Liver (tissue), 9 donors: ENCODE results near the gene SLC39A1. TPM values are rescaled to one million over a fixed set of nuclear protein-coding genes. Genes with fewer than 3 reads are reported as not detected.

Experiments
- DNase-seq: peaks from one replicate; pipeline ENCODE4 v3.0.0-alpha.2; 2017; ENCODE audit warnings: low spot score
- H3K27ac ChIP-seq, 2 donors: one replicate each; pipeline ENCODE4 v1.7.0; 2013; ENCODE audit warnings: inconsistent platforms in 2 of 2, low read length in 2 of 2, control low read depth in 1 of 2, low read depth in 1 of 2, mild to moderate bottlenecking in 1 of 2
- H3K27me3 ChIP-seq, 4 donors: one replicate each; pipeline versions ENCODE4 v1.6.1 to v1.7.0; 2013; ENCODE audit warnings: low read length in 3 of 4, inconsistent platforms in 1 of 4, mild to moderate bottlenecking in 1 of 4, moderate library complexity in 1 of 4; ENCODE audit not compliant: control insufficient read depth in 4 of 4, insufficient read depth in 4 of 4
- H3K36me3 ChIP-seq, 4 donors: one replicate each; pipeline versions ENCODE4 v1.6.1 to v1.7.0; 2013; ENCODE audit warnings: low read length in 3 of 4, mild to moderate bottlenecking in 3 of 4, low read depth in 1 of 4, moderate library complexity in 1 of 4; ENCODE audit not compliant: control insufficient read depth in 4 of 4, insufficient read depth in 3 of 4
- H3K4me1 ChIP-seq, 4 donors: one replicate each; pipeline versions ENCODE4 v1.6.1 to v1.7.0; 2013; ENCODE audit warnings: low read length in 3 of 4, mild to moderate bottlenecking in 3 of 4, moderate library complexity in 1 of 4; ENCODE audit not compliant: control insufficient read depth in 4 of 4, insufficient read depth in 4 of 4
- H3K4me3 ChIP-seq, 3 donors: one replicate each; pipeline versions ENCODE4 v1.6.1 to v1.7.0; 2013; ENCODE audit warnings: low read length in 3 of 3, control low read depth in 1 of 3, low read depth in 1 of 3, mild to moderate bottlenecking in 1 of 3
- H3K9ac ChIP-seq, 2 donors: one replicate each; pipeline ENCODE4 v1.7.0; 2013; ENCODE audit warnings: low read length in 2 of 2, mild to moderate bottlenecking in 2 of 2, moderate library complexity in 2 of 2, control low read depth in 1 of 2, low read depth in 1 of 2
- H3K9me3 ChIP-seq, 4 donors: one replicate each; pipeline versions ENCODE4 v1.6.1 to v1.7.0; 2013; ENCODE audit warnings: low read length in 3 of 4; ENCODE audit not compliant: control insufficient read depth in 4 of 4
- EGR1 ChIP-seq, 2 donors: IDR thresholded peaks; 2 replicates each; pipeline ENCODE4 v1.6.1; 2016 to 2018; ENCODE audit warnings: antibody characterized with exemption in 2 of 2, low read depth in 2 of 2
- FOXA1 ChIP-seq: IDR thresholded peaks from 2 replicates; pipeline ENCODE4 v1.6.1; 2016; ENCODE audit warnings: antibody characterized with exemption
- FOXA2 ChIP-seq: IDR thresholded peaks from 2 replicates; pipeline ENCODE4 v1.6.1; 2016; ENCODE audit warnings: antibody characterized with exemption
- GABPA ChIP-seq, 2 donors: IDR thresholded peaks in 1 of 2; conservative IDR thresholded peaks in 1 of 2; 2 replicates each; pipeline ENCODE4 v1.6.1; 2016; ENCODE audit warnings: antibody characterized with exemption in 2 of 2, mild to moderate bottlenecking in 1 of 2, moderate library complexity in 1 of 2
- HNF4A ChIP-seq, 2 donors: conservative IDR thresholded peaks; 2 replicates each; pipeline ENCODE4 v1.6.1; 2016; ENCODE audit warnings: antibody characterized with exemption in 2 of 2, mild to moderate bottlenecking in 2 of 2
- HNF4G ChIP-seq: IDR thresholded peaks from 2 replicates; pipeline ENCODE4 v1.6.1; 2016; ENCODE audit warnings: antibody characterized with exemption
- JUND ChIP-seq, 2 donors: IDR thresholded peaks; 2 replicates each; pipeline ENCODE4 v1.6.1; 2016; ENCODE audit warnings: antibody characterized with exemption in 2 of 2
- NR2F2 ChIP-seq: IDR thresholded peaks from 2 replicates; pipeline ENCODE4 v1.6.1; 2016; ENCODE audit warnings: antibody characterized with exemption
- RAD21 ChIP-seq, 2 donors: IDR thresholded peaks; 2 replicates each; pipeline ENCODE4 v1.6.1; 2016; ENCODE audit warnings: antibody characterized with exemption in 2 of 2, mild to moderate bottlenecking in 2 of 2
- RXRA ChIP-seq, 2 donors: IDR thresholded peaks; 2 replicates each; pipeline ENCODE4 v1.6.1; 2017 to 2018; ENCODE audit warnings: antibody characterized with exemption in 2 of 2, mild to moderate bottlenecking in 1 of 2
- SP1 ChIP-seq: IDR thresholded peaks from 2 replicates; pipeline ENCODE4 v1.6.1; 2018; ENCODE audit warnings: antibody characterized with exemption, mild to moderate bottlenecking
- TAF1 ChIP-seq: conservative IDR thresholded peaks from 2 replicates; pipeline ENCODE4 v1.6.1; 2016; ENCODE audit warnings: antibody characterized with exemption, mild to moderate bottlenecking
- YY1 ChIP-seq: IDR thresholded peaks from 2 replicates; pipeline ENCODE4 v1.6.1; 2016; ENCODE audit warnings: antibody characterized with exemption, mild to moderate bottlenecking
- WGBS: extraction: QIAGEN DNeasy Blood & Tissue Kit; methylation state at CpG from one replicate; pipeline ENCODE4 v1.1.7; 2013; 5-methylcytosine and 5-hydroxymethylcytosine counted together
- polyA plus RNA-seq, 2 donors: library from polyadenylated mRNA; stranded (reverse) in 1 of 2; unstranded in 1 of 2; fragments of 200-250 nt in 1 of 2; fragments of >200 nt in 1 of 2; fragmentation: Nextera tagmentation in 1 of 2; extraction: Ambion mirVana in 1 of 2; gene quantifications; one replicate each; pipeline versions ENCODE4 v1.2.1 to v1.2.3, GENCODE V29; 2013 to 2015
- total RNA-seq, 2 donors: library from RNA; depleted of rRNA; stranded (reverse); fragments of >200 nt; gene quantifications; one replicate each; pipeline ENCODE4 v1.2.3, GENCODE V29; 2014
- TF ChIP-seq, protein P1 (sequence below): fragments of 150-350 bp; IDR thresholded peaks from 2 replicates; pipeline ENCODE4 v1.5.1; 2017; ENCODE audit warnings: improper control_type of control experiment, low read depth, low read length; ENCODE audit not compliant: missing input control
- TF ChIP-seq, protein P2 (sequence below): IDR thresholded peaks from 2 replicates; pipeline ENCODE4 v1.6.1; 2016; ENCODE audit warnings: antibody characterized with exemption
- TF ChIP-seq, protein P3 (sequence below): IDR thresholded peaks from 2 replicates; pipeline ENCODE4 v1.6.1; 2016; ENCODE audit warnings: antibody characterized with exemption, mild to moderate bottlenecking
- TF ChIP-seq, protein P4 (sequence below): IDR thresholded peaks from 2 replicates; pipeline ENCODE4 v1.6.1; 2016; ENCODE audit warnings: antibody characterized with exemption
- TF ChIP-seq, protein P5 (sequence below): IDR thresholded peaks from 2 replicates; pipeline ENCODE4 v1.6.1; 2016; ENCODE audit warnings: antibody characterized with exemption
- donor health status: healthy.
- donor health status: healthy.
- donor health status: healthy.
- donor health status: healthy.
- donor health status: healthy.

Gene SLC39A1
- total and polyA plus RNA-seq, 4 donors: 38.8 to 70.3 (median 54.6) TPM

DNA sequence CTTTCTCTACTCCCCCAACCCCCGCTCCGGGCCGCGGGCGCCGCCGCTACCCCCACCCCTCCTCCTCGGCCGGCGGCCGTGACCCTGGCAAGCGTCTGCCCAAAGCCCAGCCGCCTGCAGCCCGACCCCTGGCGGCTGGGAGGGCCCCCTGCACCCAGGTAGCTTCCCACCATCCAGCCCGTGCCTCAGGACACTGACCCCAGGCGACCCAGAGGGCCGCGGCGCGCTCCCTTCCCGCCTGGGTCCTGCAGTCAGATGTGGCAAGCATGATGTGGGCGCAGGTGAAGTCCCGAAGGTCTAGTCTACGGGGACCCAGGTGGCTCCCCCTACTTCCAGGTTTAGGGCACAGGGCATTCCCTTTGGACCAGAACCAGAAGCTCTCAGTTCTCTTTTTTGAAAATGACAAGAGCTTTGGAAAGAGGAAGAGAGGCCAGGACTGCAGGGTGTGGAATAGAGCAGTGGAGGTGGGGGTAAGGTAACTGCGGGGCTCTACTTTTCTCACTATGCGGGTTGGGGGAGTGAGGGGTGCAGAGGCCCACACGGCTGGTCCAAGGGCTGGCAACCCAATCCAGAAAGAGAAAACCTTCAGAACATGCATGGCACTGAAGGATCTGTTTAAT lies 16.6 kb downstream of the SLC39A1 start, which contains the start of gene DENND4B:
DENND4B (minus strand) TSS at position 97 of the 620 bp plus-strand sequence. CDS start 2,344 bp downstream, outside the sequence.
- H3K27ac ChIP-seq: peak within 1 kb of the TSS; percentile 94 to 95
- TF ChIP-seq, protein P1, sequence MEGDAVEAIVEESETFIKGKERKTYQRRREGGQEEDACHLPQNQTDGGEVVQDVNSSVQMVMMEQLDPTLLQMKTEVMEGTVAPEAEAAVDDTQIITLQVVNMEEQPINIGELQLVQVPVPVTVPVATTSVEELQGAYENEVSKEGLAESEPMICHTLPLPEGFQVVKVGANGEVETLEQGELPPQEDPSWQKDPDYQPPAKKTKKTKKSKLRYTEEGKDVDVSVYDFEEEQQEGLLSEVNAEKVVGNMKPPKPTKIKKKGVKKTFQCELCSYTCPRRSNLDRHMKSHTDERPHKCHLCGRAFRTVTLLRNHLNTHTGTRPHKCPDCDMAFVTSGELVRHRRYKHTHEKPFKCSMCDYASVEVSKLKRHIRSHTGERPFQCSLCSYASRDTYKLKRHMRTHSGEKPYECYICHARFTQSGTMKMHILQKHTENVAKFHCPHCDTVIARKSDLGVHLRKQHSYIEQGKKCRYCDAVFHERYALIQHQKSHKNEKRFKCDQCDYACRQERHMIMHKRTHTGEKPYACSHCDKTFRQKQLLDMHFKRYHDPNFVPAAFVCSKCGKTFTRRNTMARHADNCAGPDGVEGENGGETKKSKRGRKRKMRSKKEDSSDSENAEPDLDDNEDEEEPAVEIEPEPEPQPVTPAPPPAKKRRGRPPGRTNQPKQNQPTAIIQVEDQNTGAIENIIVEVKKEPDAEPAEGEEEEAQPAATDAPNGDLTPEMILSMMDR: peak; percentile 96
- TF ChIP-seq SP1 (peak; percentile 71), FOXA1 (no peak), FOXA2 (no peak), HNF4A (conservative IDR thresholded peaks at IDR 0.05) (peak; percentile 15 to 39), JUND (IDR thresholded peaks at IDR 0.05) (no peak), NR2F2 (peak; percentile 31), HNF4G (peak; percentile 19), RXRA (IDR thresholded peaks at IDR 0.05) (peak; percentile 87 to 97), GABPA (IDR thresholded peaks at IDR 0.05 in 1 of 2, conservative IDR thresholded peaks at IDR 0.05 in 1 of 2) (no peak), YY1 (no peak), TAF1 (no peak), RAD21 (IDR thresholded peaks at IDR 0.05) (peak; percentile 68 to 84), EGR1 (IDR thresholded peaks at IDR 0.05; ENCODE audit: low read depth in 2 of 2) (no peak)
- TF ChIP-seq, protein P2, sequence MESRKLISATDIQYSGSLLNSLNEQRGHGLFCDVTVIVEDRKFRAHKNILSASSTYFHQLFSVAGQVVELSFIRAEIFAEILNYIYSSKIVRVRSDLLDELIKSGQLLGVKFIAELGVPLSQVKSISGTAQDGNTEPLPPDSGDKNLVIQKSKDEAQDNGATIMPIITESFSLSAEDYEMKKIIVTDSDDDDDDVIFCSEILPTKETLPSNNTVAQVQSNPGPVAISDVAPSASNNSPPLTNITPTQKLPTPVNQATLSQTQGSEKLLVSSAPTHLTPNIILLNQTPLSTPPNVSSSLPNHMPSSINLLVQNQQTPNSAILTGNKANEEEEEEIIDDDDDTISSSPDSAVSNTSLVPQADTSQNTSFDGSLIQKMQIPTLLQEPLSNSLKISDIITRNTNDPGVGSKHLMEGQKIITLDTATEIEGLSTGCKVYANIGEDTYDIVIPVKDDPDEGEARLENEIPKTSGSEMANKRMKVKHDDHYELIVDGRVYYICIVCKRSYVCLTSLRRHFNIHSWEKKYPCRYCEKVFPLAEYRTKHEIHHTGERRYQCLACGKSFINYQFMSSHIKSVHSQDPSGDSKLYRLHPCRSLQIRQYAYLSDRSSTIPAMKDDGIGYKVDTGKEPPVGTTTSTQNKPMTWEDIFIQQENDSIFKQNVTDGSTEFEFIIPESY: no peak
- TF ChIP-seq, protein P3, sequence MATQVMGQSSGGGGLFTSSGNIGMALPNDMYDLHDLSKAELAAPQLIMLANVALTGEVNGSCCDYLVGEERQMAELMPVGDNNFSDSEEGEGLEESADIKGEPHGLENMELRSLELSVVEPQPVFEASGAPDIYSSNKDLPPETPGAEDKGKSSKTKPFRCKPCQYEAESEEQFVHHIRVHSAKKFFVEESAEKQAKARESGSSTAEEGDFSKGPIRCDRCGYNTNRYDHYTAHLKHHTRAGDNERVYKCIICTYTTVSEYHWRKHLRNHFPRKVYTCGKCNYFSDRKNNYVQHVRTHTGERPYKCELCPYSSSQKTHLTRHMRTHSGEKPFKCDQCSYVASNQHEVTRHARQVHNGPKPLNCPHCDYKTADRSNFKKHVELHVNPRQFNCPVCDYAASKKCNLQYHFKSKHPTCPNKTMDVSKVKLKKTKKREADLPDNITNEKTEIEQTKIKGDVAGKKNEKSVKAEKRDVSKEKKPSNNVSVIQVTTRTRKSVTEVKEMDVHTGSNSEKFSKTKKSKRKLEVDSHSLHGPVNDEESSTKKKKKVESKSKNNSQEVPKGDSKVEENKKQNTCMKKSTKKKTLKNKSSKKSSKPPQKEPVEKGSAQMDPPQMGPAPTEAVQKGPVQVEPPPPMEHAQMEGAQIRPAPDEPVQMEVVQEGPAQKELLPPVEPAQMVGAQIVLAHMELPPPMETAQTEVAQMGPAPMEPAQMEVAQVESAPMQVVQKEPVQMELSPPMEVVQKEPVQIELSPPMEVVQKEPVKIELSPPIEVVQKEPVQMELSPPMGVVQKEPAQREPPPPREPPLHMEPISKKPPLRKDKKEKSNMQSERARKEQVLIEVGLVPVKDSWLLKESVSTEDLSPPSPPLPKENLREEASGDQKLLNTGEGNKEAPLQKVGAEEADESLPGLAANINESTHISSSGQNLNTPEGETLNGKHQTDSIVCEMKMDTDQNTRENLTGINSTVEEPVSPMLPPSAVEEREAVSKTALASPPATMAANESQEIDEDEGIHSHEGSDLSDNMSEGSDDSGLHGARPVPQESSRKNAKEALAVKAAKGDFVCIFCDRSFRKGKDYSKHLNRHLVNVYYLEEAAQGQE: no peak
- TF ChIP-seq, protein P4, sequence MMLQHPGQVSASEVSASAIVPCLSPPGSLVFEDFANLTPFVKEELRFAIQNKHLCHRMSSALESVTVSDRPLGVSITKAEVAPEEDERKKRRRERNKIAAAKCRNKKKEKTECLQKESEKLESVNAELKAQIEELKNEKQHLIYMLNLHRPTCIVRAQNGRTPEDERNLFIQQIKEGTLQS: no peak
- TF ChIP-seq, protein P5, sequence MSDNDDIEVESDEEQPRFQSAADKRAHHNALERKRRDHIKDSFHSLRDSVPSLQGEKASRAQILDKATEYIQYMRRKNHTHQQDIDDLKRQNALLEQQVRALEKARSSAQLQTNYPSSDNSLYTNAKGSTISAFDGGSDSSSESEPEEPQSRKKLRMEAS: no peak
- peak within 1 kb of the TSS; percentile 24 to 85 for H3K9ac ChIP-seq
- H3K27me3 ChIP-seq: no peaks in the 10 kb centered on the region
- H3K4me1 ChIP-seq: peaks cover 14 to 38% (median 24%) of the 10 kb centered on the region in 4 donors
- H3K36me3 ChIP-seq: peaks cover 11 to 36% (median 21%) of the 10 kb centered on the region in 4 donors
- H3K4me3 ChIP-seq: peak within 1 kb of the TSS; percentile 80 to 97 (median 87)
- WGBS: 10% methylated on average over 28 of the region's 28 CpGs
- DNase-seq: peak; percentile 86
- no peaks in the 10 kb centered on the region for H3K9me3 ChIP-seq
